Right renal cortex interstitium (tissue), 3 donors: ENCODE measurements around the gene ZNHIT6. TPM values are rescaled to one million over a fixed set of nuclear protein-coding genes. Genes with fewer than 3 reads are reported as not detected.
"Not testable (repeated sequence)": the region's sequence is repeated elsewhere in the genome, so short reads cannot be mapped to it uniquely, and the experiment has no call there.

Source experiments
- DNase-seq, 3 donors: peaks; one replicate each; pipeline ENCODE4 v3.0.0-alpha.2; 2013; ENCODE audit warnings: low read depth in 3 of 3, low spot score in 2 of 3
- polyA plus RNA-seq, 3 donors: library from polyadenylated mRNA; unstranded; fragments of 120-200 nt; gene quantifications; one replicate each; pipeline ENCODE4 v1.2.1, GENCODE V29; 2013; ENCODE audit not compliant: insufficient read length in 3 of 3

ZNHIT6 gene
- polyA plus RNA-seq, 3 donors = 30.4 to 35.9 (median 33.7) TPM

DNA sequence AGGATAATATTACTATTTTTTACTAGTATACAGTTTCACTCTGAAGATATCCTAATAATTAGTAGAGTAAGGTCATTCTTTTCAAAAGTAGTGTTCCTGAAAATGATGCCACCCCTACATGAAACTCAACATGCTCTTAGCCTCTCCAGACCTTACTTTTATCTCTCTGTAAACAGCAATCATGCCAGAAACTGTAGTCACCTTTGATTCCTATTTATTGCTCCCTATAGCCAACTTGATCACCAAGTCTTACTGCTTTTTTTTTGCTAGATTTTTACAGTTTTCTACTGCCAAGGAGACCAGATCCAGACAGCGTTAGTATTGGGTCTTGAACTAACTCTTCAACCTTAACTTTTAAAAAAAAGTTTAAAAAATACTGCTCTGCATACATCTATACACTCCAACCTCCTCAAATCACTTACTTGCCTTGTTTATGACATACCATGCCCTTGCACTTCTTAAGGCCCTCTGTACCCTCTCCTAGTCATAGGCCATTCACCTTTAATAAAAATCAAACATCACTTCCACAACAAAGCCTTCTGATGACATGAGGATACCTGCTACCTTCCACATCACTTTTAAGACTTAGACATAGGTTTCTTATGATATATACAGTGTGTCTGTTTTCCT is 36.1 kb downstream of the ZNHIT6 start:
- no peak for DNase-seq

DNA sequence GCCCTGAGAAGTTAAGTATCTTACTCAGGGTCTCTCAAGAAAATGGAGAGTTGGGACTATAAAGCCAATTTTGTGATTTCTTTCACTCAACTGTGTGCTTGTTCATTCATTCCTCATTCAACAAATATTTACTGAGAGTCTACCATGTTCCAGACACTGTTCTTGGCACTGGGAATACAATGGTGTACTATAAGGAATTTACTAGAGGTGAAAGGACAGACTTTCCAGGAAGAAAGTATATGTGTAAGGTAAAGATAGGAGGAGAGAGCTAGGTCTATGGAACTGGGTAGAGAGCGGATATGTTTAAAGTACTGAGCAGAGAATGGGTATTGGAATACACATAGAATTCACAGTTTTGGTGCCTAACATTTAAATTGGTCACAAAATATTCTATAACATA is 42.3 kb downstream of the ZNHIT6 start:
- no peak for DNase-seq

GRCh38 chr1:85663382-85663781 is 44.9 kb downstream of the ZNHIT6 start:
- DNase-seq = no peak

- DNase-seq = no peak
These were observed 46.5 kb downstream of the ZNHIT6 start for GRCh38 chr1:85661767-85662166.

GRCh38 chr1:85660541-85660940 is 47.7 kb downstream of the ZNHIT6 start:
- DNase-seq = no peak

- no peak for DNase-seq
These were observed 49.1 kb downstream of the ZNHIT6 start for GRCh38 chr1:85659174-85659573.

DNA sequence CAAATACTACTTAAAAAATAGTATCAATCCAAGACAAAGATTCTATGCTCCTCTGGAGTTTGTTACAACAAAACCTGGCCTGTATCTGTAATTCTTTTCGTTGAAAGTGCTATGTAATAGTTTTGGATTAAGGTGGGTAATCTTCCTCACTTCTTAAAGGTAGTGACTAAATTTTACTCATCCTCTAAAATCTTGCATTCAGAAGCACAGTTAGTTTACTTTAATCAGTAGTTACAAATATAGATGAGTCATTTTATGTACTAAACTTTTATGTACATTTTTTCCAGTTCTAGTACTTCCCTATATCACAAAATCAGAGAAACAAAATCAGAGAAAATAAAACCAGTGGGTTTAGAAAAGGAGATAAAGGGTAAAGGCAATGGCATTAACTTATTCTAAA is 51.3 kb downstream of the ZNHIT6 start:
- no peak for DNase-seq

- no peak for DNase-seq
These were observed 52.0 kb downstream of the ZNHIT6 start for GRCh38 chr1:85656256-85656655.

- DNase-seq = no peak
These were observed 52.9 kb downstream of the ZNHIT6 start for GRCh38 chr1:85655315-85655714.

DNA sequence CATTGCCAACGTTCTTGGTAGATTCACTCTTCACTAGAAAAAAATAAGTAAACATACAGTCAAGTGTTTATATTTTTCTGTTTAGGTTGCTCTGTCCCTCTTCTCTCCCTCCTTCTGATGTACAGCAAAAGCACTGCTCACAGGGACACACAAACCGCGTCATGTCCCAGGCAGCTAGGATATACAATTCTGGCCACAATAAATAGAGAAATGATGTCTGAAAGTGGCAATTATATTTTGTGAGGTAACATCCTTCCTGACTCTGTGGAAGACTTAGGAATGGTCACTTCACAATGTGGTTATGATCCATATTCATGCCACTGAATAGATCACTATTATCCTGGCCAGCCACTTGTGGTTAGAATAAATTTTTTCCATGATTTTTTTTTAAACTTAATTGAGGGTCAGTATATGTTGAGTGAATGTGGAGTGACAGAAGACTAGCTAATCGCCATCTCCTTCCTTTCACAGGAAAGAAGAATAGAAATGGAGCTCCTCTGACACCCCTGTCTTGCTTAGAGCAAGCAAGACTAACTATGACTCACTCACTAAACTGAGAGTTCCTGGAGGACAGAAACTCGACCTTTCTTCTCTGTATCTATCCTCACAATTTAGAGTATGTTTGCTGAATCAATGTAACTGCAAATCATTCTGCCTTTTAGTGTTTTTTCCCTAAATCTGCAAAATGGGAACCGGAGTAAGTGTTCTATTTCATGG is 54.0 kb downstream of the ZNHIT6 start:
- DNase-seq = no peak

DNA sequence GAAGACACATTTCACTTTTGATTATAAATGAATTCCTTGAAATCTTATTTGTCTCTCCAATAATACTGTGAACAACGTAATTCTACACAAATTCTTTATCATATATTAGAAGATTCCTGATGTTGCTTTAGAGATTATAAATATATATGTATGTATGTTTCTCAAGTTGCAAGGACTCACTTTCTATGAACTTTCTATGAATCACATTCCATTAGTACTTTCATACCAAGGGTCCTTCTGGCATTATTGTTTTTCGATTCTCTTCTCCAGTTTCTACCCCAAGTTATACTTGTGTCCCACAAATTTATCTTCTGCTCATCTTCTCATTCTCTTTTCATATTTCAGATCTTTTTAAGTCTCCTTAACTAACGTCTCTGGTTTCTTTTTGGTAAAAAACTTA is 55.9 kb downstream of the ZNHIT6 start:
- DNase-seq = no peak

DNA sequence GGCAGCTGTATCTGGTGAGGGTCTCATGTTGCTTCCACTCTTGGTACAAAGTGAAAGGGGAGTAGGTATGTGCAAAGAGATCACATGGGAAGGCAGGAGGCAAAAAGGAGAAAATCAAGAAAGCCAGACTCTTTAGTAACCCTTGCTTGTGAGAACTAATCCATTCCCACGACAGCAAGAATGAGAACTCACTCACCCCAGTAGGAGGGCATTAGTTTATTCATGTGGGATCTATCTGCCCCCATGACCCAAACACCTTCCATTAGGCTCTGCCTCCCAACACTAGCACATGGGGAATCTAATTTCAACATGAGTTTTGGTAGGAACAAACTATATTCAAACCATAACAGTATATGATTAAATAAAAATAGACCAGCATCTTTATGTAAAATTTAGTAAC is 57.6 kb downstream of the ZNHIT6 start:
- no peak for DNase-seq

DNA sequence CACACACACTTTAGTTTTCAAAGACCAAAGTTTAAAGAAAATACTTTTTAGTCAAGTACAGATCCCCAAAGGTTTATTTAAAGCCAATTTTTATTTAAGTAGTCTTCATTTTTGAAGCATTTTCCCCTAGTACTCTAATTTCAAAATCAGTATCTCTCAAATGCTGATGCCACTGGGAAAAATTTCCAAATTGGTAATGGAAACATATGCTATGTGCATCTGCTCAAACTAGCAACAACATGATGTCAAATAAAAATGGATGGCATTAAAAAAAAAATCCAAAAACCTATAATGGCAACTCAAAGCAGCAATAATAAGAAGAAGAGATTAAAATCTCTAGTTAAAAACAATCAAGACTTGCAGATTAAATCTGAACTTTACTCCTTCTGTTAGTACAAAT is 58.6 kb downstream of the ZNHIT6 start:
- no peak for DNase-seq

DNA sequence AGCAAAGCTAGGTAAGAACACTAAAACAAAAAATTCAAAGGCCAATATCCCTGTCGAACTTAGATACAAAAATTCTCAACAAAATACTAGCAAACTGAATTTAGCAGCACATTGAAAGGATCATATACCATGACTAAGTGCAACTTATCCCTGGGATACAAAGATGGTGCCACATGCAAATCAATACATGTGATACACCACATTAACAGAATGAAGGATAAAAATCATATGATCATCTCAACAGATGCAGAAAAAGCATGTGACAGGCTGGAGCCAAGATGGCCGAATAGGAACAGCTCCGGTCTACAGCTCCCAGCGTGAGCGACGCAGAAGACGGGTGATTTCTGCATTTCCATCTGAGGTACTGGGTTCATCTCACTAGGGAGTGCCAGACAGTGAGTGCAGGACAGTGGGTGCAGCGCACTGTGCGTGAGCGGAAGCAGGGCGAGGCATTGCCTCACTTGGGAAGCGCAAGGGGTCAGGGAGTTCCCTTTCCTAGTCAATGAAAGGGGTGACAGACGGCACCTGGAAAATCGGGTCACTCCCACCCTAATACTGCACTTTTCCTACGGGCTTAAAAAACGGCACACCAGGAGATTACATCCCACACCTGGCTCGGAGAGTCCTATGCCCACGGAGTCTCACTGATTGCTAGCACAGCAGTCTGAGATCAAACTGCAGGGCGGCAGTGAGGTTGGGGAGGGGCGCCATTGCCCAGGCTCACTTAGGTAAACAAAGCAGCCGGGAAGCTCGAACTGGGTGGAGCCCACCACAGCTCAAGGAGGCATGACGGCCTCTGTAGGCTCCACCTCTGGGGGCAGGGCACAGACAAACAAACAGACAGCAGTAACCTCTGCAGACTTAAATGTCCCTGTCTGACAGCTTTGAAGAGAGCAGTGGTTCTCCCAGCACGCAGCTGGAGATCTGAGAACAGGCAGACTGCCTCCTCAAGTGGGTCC is 66.4 kb downstream of the ZNHIT6 start:
- not testable (repeated sequence) for DNase-seq

- not testable (repeated sequence) for DNase-seq
These were observed 68.3 kb downstream of the ZNHIT6 start for GRCh38 chr1:85639920-85640319.

DNA sequence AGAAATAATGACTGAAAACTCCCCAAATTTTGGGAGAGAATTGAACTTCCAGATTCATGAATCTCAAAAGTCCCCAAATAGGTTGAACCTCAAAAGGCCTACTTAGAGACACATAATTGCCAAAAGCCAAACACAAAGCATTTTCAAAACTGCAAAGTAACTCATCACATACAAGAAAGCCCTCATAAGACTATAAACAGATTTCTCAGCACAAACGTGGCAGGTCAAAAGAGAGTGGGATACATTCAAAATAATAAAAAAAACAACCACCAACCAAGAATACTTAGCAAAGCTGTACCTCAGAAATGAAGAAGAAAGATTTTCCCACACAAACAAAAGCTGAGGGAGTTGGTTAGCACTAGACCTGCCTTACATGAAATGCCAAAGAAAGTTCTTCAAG is 69.8 kb downstream of the ZNHIT6 start:
- DNase-seq = no peak

- DNase-seq = no peak
These were observed 77.7 kb downstream of the ZNHIT6 start for GRCh38 chr1:85630493-85630892.

DNA sequence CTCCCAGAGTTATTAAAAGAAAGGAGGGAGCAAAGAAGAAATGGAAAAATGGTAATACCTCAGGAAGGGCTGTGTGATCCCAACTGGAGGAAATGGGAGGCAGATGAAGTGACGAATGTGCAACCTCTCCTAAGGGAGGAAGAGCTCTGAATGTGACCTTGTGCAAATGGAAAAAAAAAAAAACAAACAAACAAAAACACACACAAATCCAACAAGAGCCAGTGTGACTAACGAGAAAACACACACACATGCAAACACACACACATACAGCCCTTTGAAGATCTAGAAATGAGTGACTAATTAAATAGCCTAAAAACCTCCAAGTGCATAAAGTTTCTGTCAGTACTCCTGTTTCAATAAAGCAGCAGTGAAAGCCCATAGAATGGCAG is 78.7 kb downstream of the ZNHIT6 start:
- DNase-seq = no peak

DNA sequence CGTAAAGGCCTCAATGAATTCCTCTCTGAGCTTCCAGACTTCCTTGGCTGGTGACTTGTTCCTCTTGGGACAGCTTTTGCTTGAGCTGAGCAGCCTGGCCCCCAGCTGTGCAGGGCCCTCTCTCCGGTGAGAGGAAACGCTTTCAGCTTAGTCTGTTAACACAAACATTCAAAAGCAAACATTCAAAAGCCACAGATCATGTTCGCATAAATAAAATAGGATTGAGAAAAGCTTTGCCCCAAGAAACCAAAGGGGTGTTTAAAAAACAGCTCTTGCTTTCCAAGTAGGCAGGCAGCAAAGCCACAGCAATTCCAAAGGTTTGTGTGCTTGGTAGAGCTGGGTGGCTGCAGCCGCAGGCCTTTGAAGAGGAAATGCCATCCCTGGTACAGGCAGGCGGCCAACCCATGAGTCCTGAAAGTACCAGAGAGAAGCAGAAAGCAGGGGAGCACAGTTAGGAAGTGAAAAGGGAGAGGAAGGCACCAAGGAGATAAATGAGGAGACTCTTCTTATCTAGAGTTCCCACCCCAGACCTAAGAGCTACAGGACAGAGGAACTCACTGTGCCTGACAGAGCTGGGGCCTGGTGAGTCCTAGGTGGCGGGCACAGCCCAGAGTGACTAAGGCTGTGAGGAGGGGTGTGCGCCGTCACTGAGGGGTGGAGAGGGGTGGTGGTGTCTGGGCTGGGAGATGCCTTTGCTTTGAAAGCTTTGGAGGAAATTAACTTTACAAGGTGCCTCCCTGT is 79.3 kb downstream of the ZNHIT6 start:
- DNase-seq = no peak

GRCh38 chr1:85626818-85627217 is 81.4 kb downstream of the ZNHIT6 start:
- DNase-seq = no peak

- no peak for DNase-seq
These were observed 83.9 kb downstream of the ZNHIT6 start for GRCh38 chr1:85624361-85624760.
